Mammary epithelial cell (primary cell): ENCODE results near the gene SLC9A6.

ENCODE experiments used
- EZH2 ChIP-seq: IDR thresholded peaks from 2 replicates; pipeline ENCODE4 v1.6.1; 2012; ENCODE audit warnings: low read length, inconsistent platforms, borderline replicate concordance
- TF ChIP-seq, protein P1 (sequence below), 2 donors: IDR thresholded peaks in 1 of 2; conservative IDR thresholded peaks in 1 of 2; 2 replicates each; pipeline ENCODE4 v1.5.1; 2011 to 2012; ENCODE audit warnings: inconsistent platforms in 2 of 2, low read length in 2 of 2, mild to moderate bottlenecking in 2 of 2, control low read depth in 1 of 2, low read depth in 1 of 2; ENCODE audit not compliant: insufficient read depth in 1 of 2; ENCODE audit errors: extremely low read depth in 1 of 2

DNA sequence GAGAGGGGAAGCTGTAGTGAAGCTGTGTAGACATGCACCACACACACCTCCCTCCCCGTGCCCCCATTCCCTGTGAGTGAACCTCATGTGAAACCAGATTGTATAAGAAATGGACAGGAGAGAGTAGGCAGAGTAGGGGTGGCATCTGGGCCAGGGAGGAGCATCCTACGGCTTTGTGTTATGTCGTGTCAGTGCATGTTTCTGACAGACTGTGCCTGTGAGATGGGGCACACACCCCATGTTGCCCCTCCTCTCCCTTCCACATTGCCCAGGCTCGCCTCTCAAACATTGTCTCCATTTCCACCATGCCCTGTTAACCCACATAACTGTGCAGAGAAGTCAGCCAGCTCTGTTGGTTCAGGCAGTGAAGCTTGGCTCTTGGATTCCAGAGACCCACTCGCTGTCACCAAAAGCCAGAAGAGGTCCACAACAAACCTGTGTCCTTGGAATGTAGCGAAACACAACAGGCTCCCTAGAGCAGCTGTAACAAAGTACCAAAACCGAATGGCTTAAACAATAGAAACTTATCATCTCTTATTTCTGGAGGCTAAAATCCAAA is 56.1 kb downstream of the SLC9A6 start:
- TF ChIP-seq, protein P1, sequence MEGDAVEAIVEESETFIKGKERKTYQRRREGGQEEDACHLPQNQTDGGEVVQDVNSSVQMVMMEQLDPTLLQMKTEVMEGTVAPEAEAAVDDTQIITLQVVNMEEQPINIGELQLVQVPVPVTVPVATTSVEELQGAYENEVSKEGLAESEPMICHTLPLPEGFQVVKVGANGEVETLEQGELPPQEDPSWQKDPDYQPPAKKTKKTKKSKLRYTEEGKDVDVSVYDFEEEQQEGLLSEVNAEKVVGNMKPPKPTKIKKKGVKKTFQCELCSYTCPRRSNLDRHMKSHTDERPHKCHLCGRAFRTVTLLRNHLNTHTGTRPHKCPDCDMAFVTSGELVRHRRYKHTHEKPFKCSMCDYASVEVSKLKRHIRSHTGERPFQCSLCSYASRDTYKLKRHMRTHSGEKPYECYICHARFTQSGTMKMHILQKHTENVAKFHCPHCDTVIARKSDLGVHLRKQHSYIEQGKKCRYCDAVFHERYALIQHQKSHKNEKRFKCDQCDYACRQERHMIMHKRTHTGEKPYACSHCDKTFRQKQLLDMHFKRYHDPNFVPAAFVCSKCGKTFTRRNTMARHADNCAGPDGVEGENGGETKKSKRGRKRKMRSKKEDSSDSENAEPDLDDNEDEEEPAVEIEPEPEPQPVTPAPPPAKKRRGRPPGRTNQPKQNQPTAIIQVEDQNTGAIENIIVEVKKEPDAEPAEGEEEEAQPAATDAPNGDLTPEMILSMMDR (conservative IDR thresholded peaks at IDR 0.05 in 1 of 2, IDR thresholded peaks at IDR 0.05 in 1 of 2; ENCODE audit: extremely low read depth in 1 of 2, insufficient read depth in 1 of 2, low read depth in 1 of 2, low read length in 2 of 2), result no peak
- TF ChIP-seq EZH2, result no peak
